ENCODE measurements around the gene EIF4H.
"Not testable (repeated sequence)": the region's sequence is repeated elsewhere in the genome, so short reads cannot be mapped to it uniquely, and the experiment has no call there.

Gene EIF4H

GRCh38 chr7:74224907-74225306 lies 50.8 kb downstream of the EIF4H start:
- not testable (repeated sequence) for DNase-seq (ENCODE audit: low spot score)

- DNase-seq (ENCODE audit: low spot score): no peak
Observed at GRCh38 chr7:74225400-74225799, 51.2 kb downstream of the EIF4H start.

- no peak for DNase-seq (ENCODE audit: low spot score)
Observed at GRCh38 chr7:74226633-74227032, 52.5 kb downstream of the EIF4H start.

- DNase-seq (ENCODE audit: low spot score): no peak
Observed at GRCh38 chr7:74228951-74229900, 55.1 kb downstream of the EIF4H start.

DNA sequence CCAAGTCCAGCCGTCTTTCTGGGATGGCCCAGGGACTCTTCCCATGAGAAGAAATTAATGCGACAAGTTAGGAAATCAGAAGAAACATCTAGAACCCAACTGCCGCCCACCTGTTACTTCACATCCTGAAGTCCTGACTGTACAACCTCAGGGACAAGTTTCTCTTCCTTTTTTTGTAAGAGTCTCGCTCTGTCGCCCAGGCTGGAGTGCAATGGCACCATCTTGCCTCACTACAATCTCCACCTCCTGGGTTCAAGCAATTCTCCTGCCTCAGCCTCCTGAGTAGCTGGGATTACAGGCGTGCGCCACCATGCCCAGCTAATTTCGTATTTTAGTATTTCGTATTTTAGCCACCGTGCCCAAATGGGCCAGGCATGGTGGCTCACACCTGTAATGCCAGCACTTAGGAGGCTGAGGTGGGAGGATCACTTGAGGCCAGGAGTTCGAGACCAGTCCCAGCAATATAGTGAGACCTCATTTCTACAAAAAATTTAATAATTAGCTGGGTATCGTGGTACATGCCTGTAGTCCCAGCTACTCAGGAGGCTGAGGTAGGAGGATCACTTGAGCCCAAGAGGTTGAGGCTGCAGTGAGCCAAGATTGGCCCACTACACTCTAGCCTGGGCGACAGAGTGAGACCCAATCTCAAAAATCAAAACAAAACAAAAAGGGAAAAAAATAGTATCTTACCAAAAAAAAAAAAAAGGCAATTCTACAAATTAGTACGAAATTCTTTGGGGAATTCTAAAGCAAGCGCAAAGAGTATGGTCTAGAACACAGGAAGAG lies 56.5 kb downstream of the EIF4H start:
- DNase-seq (ENCODE audit: low spot score): no peak

GRCh38 chr7:74231232-74231590 lies 57.1 kb downstream of the EIF4H start:
- no peak for DNase-seq (ENCODE audit: low spot score)

GRCh38 chr7:74233655-74234285 lies 59.6 kb downstream of the EIF4H start:
- DNase-seq (ENCODE audit: low spot score): no peak

- no peak for DNase-seq (ENCODE audit: low spot score)
Observed at GRCh38 chr7:74235518-74236268, 61.5 kb downstream of the EIF4H start.

DNA sequence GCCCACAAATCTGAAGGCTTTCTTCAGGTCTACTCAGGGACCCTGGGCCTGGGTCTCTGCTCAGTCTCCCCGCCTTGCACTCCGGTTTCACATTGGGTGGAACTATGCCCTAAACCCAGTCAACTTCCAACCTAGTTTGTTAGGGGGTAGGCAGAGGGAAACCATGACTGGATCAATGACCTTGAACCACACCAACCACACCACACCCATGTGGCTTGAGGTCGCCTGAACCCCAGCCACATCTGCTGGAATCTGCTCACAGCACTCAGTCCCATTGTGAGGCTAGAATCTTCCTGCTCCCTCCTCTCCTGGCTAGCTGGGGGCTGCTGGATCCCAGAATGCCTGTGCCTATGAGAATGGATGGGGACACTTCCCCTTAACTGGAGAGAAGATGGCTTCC lies 62.1 kb downstream of the EIF4H start:
- DNase-seq (ENCODE audit: low spot score): no peak

- DNase-seq (ENCODE audit: low spot score): no peak
Observed at GRCh38 chr7:74240482-74240881, 66.3 kb downstream of the EIF4H start.

GRCh38 chr7:74242122-74242443 lies 67.9 kb downstream of the EIF4H start:
- DNase-seq (ENCODE audit: low spot score): no peak

GRCh38 chr7:74246497-74246896 lies 72.3 kb downstream of the EIF4H start:
- no peak for DNase-seq (ENCODE audit: low spot score)
